WERI-Rb-1 (cell line): ENCODE data around the gene TMEM213.
"Not testable (repeated sequence)": the region's sequence is repeated elsewhere in the genome, so short reads cannot be mapped to it uniquely, and the experiment has no call there.

Experiments used
- DNase-seq: peaks from one replicate; pipeline ENCODE4 v3.0.0-alpha.2; 2020
- H3K27ac ChIP-seq: fragments of 250-450 bp; sonication (Bioruptor Pico); 2 replicates; pipeline ENCODE4 v1.5.1; 2020; ENCODE audit warnings: mild to moderate bottlenecking, moderate library complexity
- H3K27me3 ChIP-seq: fragments of 250-450 bp; sonication (Bioruptor Pico); 2 replicates; pipeline ENCODE4 v1.5.1; 2021; ENCODE audit warnings: mild to moderate bottlenecking, low read depth, moderate library complexity; ENCODE audit not compliant: insufficient read depth, severe bottlenecking
- H3K36me3 ChIP-seq: fragments of 250-450 bp; sonication (Bioruptor Pico); 2 replicates; pipeline ENCODE4 v1.5.1; 2020; ENCODE audit warnings: mild to moderate bottlenecking, moderate library complexity
- H3K4me3 ChIP-seq: 2 replicates; pipeline ENCODE4 v1.5.1; 2011; ENCODE audit warnings: low read depth, mild to moderate bottlenecking, control low read depth, low read length
- H3K9me3 ChIP-seq: fragments of 250-450 bp; sonication (Bioruptor Pico); 2 replicates; pipeline ENCODE4 v1.5.1; 2021; ENCODE audit warnings: mild to moderate bottlenecking, moderate library complexity; ENCODE audit not compliant: severe bottlenecking
- TF ChIP-seq, protein P1 (sequence below): IDR thresholded peaks from 2 replicates; pipeline ENCODE4 v1.5.1; 2011; ENCODE audit warnings: low read depth, mild to moderate bottlenecking, control low read depth, inconsistent platforms, low read length

The TMEM213 gene

DNA sequence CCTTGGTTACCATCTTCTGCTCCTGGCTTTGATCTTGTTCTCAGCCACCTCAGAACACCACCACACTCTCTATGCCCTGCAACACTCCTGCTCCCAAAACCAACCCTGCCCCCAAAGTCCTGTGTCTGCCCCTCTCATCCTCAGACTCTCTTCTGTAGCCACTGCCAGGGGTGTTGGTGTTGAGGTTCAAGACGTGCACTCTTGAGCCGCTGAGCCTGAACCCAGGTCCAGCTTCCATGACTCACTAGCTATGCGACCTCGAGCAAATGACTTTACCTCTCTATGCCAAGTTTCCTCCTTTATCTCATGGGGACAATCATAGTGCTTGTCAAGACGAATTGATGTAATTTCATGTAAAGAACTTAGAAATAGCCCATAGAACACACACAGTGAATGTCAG lies 1.0 kb downstream of the TMEM213 start:
- Histone ChIP-seq H3K27me3 (no peaks in the 10 kb centered on the region), H3K27ac (no peak overlapping the region), H3K36me3 (no peaks in the 10 kb centered on the region), H3K9me3 (no peaks in the 10 kb centered on the region), H3K4me3 (no peak overlapping the region)
- TF ChIP-seq, protein P1, sequence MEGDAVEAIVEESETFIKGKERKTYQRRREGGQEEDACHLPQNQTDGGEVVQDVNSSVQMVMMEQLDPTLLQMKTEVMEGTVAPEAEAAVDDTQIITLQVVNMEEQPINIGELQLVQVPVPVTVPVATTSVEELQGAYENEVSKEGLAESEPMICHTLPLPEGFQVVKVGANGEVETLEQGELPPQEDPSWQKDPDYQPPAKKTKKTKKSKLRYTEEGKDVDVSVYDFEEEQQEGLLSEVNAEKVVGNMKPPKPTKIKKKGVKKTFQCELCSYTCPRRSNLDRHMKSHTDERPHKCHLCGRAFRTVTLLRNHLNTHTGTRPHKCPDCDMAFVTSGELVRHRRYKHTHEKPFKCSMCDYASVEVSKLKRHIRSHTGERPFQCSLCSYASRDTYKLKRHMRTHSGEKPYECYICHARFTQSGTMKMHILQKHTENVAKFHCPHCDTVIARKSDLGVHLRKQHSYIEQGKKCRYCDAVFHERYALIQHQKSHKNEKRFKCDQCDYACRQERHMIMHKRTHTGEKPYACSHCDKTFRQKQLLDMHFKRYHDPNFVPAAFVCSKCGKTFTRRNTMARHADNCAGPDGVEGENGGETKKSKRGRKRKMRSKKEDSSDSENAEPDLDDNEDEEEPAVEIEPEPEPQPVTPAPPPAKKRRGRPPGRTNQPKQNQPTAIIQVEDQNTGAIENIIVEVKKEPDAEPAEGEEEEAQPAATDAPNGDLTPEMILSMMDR = no peak
- DNase-seq = no peak

DNA sequence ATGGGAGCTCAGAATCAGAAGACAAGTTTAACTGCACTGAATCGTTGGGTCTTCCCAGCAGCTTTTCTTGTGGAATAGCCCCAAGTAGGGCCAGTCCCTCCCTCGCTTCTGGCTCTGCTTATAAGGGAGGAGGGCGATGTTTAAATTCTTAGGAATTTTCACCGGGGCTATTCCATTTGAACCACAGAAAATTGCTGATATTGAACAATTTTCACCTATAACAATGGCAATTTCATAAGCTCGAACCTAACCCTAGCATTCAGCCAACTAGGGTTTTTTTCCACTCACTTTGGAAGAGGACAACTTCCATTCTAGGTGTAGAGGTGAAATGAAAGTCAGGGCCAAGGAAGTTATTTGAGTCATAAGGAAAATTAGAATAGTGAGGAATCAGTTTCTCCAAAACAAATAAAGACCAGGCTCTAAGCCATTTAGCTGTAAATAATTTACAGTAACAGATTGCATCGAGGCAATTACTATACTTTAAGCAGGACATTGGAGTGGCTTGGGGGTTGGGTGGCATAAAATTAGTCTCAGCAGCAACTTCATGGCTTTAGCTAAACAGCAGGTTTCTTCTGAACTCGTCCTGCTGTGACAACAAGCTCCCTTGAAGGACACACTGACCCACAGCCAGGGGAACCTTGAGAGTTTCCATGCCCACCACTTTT lies 1.7 kb downstream of the TMEM213 start:
- TF ChIP-seq, protein P1 = no peak
- no peak for DNase-seq
- H3K36me3 ChIP-seq = no peaks in the 10 kb centered on the region
- no peak overlapping the region for H3K27ac ChIP-seq
- H3K27me3 ChIP-seq = no peaks in the 10 kb centered on the region
- H3K4me3 ChIP-seq = no peak overlapping the region
- no peaks in the 10 kb centered on the region for H3K9me3 ChIP-seq

DNA sequence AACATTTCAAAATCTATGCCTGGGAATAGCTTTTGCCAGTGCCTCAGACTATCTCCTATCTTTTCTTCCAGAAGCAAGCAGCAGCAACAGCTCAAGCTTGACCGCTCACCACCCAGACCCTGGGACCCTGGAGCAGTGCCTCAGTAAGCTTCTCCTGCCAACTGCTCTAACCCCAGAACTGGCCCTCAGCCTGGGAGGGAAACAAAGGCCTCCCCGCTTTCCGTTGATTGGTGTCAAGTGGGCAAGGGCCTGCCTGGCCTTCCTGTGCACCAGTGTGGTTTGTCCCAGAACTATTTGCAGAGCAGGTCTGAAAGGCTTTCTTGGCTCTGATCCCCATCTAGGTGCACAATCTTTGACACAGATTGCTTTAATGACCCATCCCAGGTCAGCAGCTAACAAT lies 3.5 kb downstream of the TMEM213 start:
- H3K27ac ChIP-seq = no peak overlapping the region
- no peak overlapping the region for H3K4me3 ChIP-seq
- no peak for DNase-seq
- TF ChIP-seq, protein P1 = no peak
- no peaks in the 10 kb centered on the region for H3K36me3 ChIP-seq
- no peaks in the 10 kb centered on the region for H3K27me3 ChIP-seq
- H3K9me3 ChIP-seq = no peaks in the 10 kb centered on the region

DNA sequence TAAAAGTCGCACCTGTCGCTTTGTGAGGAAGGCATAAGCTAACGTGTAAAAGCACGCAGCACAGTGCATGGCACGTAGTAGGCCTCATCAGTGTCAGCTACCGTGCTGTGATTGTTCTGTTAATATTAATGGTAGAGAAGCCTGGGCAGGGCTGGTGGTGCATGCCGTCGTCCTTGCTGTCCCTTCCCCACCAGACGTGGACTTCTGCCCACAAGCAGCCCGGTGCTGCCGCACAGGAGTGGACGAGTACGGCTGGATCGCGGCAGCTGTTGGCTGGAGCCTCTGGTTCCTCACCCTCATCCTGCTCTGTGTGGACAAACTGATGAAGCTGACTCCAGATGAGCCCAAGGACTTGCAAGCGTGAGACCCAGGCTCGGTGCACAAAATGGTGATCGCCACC lies 4.9 kb downstream of the TMEM213 start:
- Histone ChIP-seq H3K27me3 (no peaks in the 10 kb centered on the region), H3K9me3 (no peaks in the 10 kb centered on the region), H3K27ac (no peak overlapping the region), H3K36me3 (no peaks in the 10 kb centered on the region), H3K4me3 (no peak overlapping the region)
- TF ChIP-seq, protein P1 = no peak
- DNase-seq = no peak

- Histone ChIP-seq H3K27ac (no peak overlapping the region), H3K4me3 (no peak overlapping the region), H3K36me3 (no peaks in the 10 kb centered on the region), H3K27me3 (no peaks in the 10 kb centered on the region), H3K9me3 (no peaks in the 10 kb centered on the region)
- TF ChIP-seq, protein P1 = no peak
- no peak for DNase-seq
Measured at GRCh38 chr7:138804618-138805017, 6.8 kb downstream of the TMEM213 start.

DNA sequence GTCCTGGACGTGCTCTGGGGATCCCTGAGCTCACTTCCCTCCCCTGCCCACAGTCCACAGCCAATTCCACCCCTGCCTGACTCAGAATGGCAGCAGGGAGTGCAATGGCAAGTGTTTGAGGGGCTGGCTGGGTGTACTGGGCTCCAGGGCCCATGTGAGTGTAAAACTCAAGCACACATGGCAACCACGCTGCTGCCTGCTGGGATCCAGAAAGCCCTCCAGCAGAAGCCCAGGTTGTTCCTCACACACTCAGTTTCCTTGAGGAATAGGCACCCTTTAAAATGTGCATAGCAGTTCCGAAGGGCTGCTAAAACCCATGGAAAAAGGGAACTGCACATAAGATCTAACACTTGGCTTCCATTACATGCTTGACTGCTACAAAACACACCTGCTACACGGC lies 11.6 kb downstream of the TMEM213 start:
- Histone ChIP-seq H3K36me3 (no peaks in the 10 kb centered on the region), H3K9me3 (no peaks in the 10 kb centered on the region), H3K4me3 (no peak overlapping the region), H3K27me3 (no peaks in the 10 kb centered on the region), H3K27ac (no peak overlapping the region)
- no peak for DNase-seq
- TF ChIP-seq, protein P1 = no peak

- H3K36me3 ChIP-seq, H3K27me3 ChIP-seq, H3K9me3 ChIP-seq, DNase-seq, H3K27ac ChIP-seq, H3K4me3 ChIP-seq: not testable (repeated sequence)
Measured at GRCh38 chr7:138811327-138811726, 13.5 kb downstream of the TMEM213 start.
